SK-N-SH treated with all-trans-retinoic acid at 6 μM for 48 hours (cell line): ENCODE data around the gene TEN1.
"Not testable (repeated sequence)": the region's sequence is repeated elsewhere in the genome, so short reads cannot be mapped to it uniquely, and the experiment has no call there.

Experiments
- BACH2 ChIP-seq: fragments of 250-450 bp; sonication (Bioruptor Pico); IDR thresholded peaks from 2 replicates; pipeline ENCODE4 v1.9.0; 2021; ENCODE audit warnings: mild to moderate bottlenecking, borderline replicate concordance
- CSDC2 ChIP-seq: fragments of 250-450 bp; sonication (Bioruptor Pico); IDR thresholded peaks from 2 replicates; pipeline ENCODE4 v1.5.0; 2020; ENCODE audit warnings: mild to moderate bottlenecking, moderate library complexity
- GLIS3 ChIP-seq: fragments of 250-450 bp; sonication (Bioruptor Pico); IDR thresholded peaks from 2 replicates; pipeline ENCODE4 v1.5.0; 2020; ENCODE audit warnings: mild to moderate bottlenecking, moderate library complexity
- PATZ1 ChIP-seq: fragments of 250-450 bp; sonication (Bioruptor Pico); IDR thresholded peaks from 2 replicates; pipeline ENCODE4 v1.8.0; 2020; ENCODE audit warnings: mild to moderate bottlenecking, moderate library complexity, borderline replicate concordance
- PPARA ChIP-seq: fragments of 250-450 bp; sonication (Bioruptor Pico); IDR thresholded peaks from 2 replicates; pipeline ENCODE4 v1.5.0; 2020; ENCODE audit warnings: mild to moderate bottlenecking, borderline replicate concordance
- RARB ChIP-seq: fragments of 250-450 bp; sonication (Bioruptor Pico); IDR thresholded peaks from 2 replicates; pipeline ENCODE4 v1.8.0; 2021; ENCODE audit warnings: mild to moderate bottlenecking, moderate library complexity
- SNAI2 ChIP-seq: fragments of 250-450 bp; sonication (Bioruptor Pico); IDR thresholded peaks from 2 replicates; pipeline ENCODE4 v1.5.0; 2020; ENCODE audit warnings: mild to moderate bottlenecking, moderate library complexity
- TOX ChIP-seq: fragments of 250-450 bp; sonication (Bioruptor Pico); IDR thresholded peaks from 2 replicates; pipeline ENCODE4 v1.8.0; 2021; ENCODE audit warnings: mild to moderate bottlenecking, moderate library complexity, borderline replicate concordance
- TSHZ2 ChIP-seq: fragments of 250-450 bp; sonication (Bioruptor Pico); IDR thresholded peaks from 2 replicates; pipeline ENCODE4 v1.5.0; 2020; ENCODE audit warnings: mild to moderate bottlenecking, moderate library complexity
- ZFP3 ChIP-seq: fragments of 250-450 bp; sonication (Bioruptor Pico); IDR thresholded peaks from 2 replicates; pipeline ENCODE4 v1.5.0; 2020; ENCODE audit warnings: mild to moderate bottlenecking, moderate library complexity
- ZFP30 ChIP-seq: fragments of 450-650 bp; formaldehyde crosslinking; IDR thresholded peaks from 2 replicates; pipeline ENCODE4 v1.5.0; 2022; ENCODE audit warnings: mild to moderate bottlenecking, moderate library complexity
- ZNF565 ChIP-seq: fragments of 450-650 bp; formaldehyde crosslinking; conservative IDR thresholded peaks from 2 replicates; pipeline ENCODE4 v1.5.0; 2020; ENCODE audit warnings: low read depth, mild to moderate bottlenecking, moderate library complexity
- ZNF70 ChIP-seq: fragments of 450-650 bp; formaldehyde crosslinking; IDR thresholded peaks from 2 replicates; pipeline ENCODE4 v1.5.0; 2020; ENCODE audit warnings: mild to moderate bottlenecking, moderate library complexity
- ZNF8 ChIP-seq: fragments of 450-650 bp; formaldehyde crosslinking; IDR thresholded peaks from 2 replicates; pipeline ENCODE4 v1.5.0; 2020; ENCODE audit warnings: mild to moderate bottlenecking, moderate library complexity

GRCh38 chr17:75969044-75969443 lies 10.0 kb upstream of the TEN1 start:
- not testable (repeated sequence) for TF ChIP-seq PATZ1; ZNF565 (CRISPR knock-in tag); CSDC2 (CRISPR knock-in tag); ZNF70 (CRISPR knock-in tag); TSHZ2; GLIS3 (CRISPR knock-in tag); BACH2 (CRISPR knock-in tag); ZNF8 (CRISPR knock-in tag); RARB (CRISPR knock-in tag); PPARA (CRISPR knock-in tag); ZFP30 (CRISPR knock-in tag); SNAI2 (CRISPR knock-in tag); TOX (CRISPR knock-in tag); ZFP3 (CRISPR knock-in tag)
